Liver (tissue), 9 donors: ENCODE data around the gene LMX1B. TPM values are rescaled to one million over a fixed set of nuclear protein-coding genes. Genes with fewer than 3 reads are reported as not detected.
A peak's percentile ranks its signal among the peaks of the same experiment; 100 is the strongest.

Experiments used
- DNase-seq: peaks from one replicate; pipeline ENCODE4 v3.0.0-alpha.2; 2017; ENCODE audit warnings: low spot score
- H3K27ac ChIP-seq, 2 donors: one replicate each; pipeline ENCODE4 v1.7.0; 2013; ENCODE audit warnings: inconsistent platforms in 2 of 2, low read length in 2 of 2, control low read depth in 1 of 2, low read depth in 1 of 2, mild to moderate bottlenecking in 1 of 2
- H3K27me3 ChIP-seq, 4 donors: one replicate each; pipeline versions ENCODE4 v1.6.1 to v1.7.0; 2013; ENCODE audit warnings: low read length in 3 of 4, inconsistent platforms in 1 of 4, mild to moderate bottlenecking in 1 of 4, moderate library complexity in 1 of 4; ENCODE audit not compliant: control insufficient read depth in 4 of 4, insufficient read depth in 4 of 4
- H3K36me3 ChIP-seq, 4 donors: one replicate each; pipeline versions ENCODE4 v1.6.1 to v1.7.0; 2013; ENCODE audit warnings: low read length in 3 of 4, mild to moderate bottlenecking in 3 of 4, low read depth in 1 of 4, moderate library complexity in 1 of 4; ENCODE audit not compliant: control insufficient read depth in 4 of 4, insufficient read depth in 3 of 4
- H3K4me1 ChIP-seq, 4 donors: one replicate each; pipeline versions ENCODE4 v1.6.1 to v1.7.0; 2013; ENCODE audit warnings: low read length in 3 of 4, mild to moderate bottlenecking in 3 of 4, moderate library complexity in 1 of 4; ENCODE audit not compliant: control insufficient read depth in 4 of 4, insufficient read depth in 4 of 4
- H3K4me3 ChIP-seq, 3 donors: one replicate each; pipeline versions ENCODE4 v1.6.1 to v1.7.0; 2013; ENCODE audit warnings: low read length in 3 of 3, control low read depth in 1 of 3, low read depth in 1 of 3, mild to moderate bottlenecking in 1 of 3
- H3K9ac ChIP-seq, 2 donors: one replicate each; pipeline ENCODE4 v1.7.0; 2013; ENCODE audit warnings: low read length in 2 of 2, mild to moderate bottlenecking in 2 of 2, moderate library complexity in 2 of 2, control low read depth in 1 of 2, low read depth in 1 of 2
- H3K9me3 ChIP-seq, 4 donors: one replicate each; pipeline versions ENCODE4 v1.6.1 to v1.7.0; 2013; ENCODE audit warnings: low read length in 3 of 4; ENCODE audit not compliant: control insufficient read depth in 4 of 4
- CTCF ChIP-seq: fragments of 150-350 bp; IDR thresholded peaks from 2 replicates; pipeline ENCODE4 v1.5.1; 2017; ENCODE audit warnings: improper control_type of control experiment, low read depth, low read length; ENCODE audit not compliant: missing input control
- FOXA1 ChIP-seq: IDR thresholded peaks from 2 replicates; pipeline ENCODE4 v1.6.1; 2016; ENCODE audit warnings: antibody characterized with exemption
- FOXA2 ChIP-seq: IDR thresholded peaks from 2 replicates; pipeline ENCODE4 v1.6.1; 2016; ENCODE audit warnings: antibody characterized with exemption
- GABPA ChIP-seq, 2 donors: IDR thresholded peaks in 1 of 2; conservative IDR thresholded peaks in 1 of 2; 2 replicates each; pipeline ENCODE4 v1.6.1; 2016; ENCODE audit warnings: antibody characterized with exemption in 2 of 2, mild to moderate bottlenecking in 1 of 2, moderate library complexity in 1 of 2
- HNF4A ChIP-seq, 2 donors: conservative IDR thresholded peaks; 2 replicates each; pipeline ENCODE4 v1.6.1; 2016; ENCODE audit warnings: antibody characterized with exemption in 2 of 2, mild to moderate bottlenecking in 2 of 2
- HNF4G ChIP-seq: IDR thresholded peaks from 2 replicates; pipeline ENCODE4 v1.6.1; 2016; ENCODE audit warnings: antibody characterized with exemption
- MAX ChIP-seq: IDR thresholded peaks from 2 replicates; pipeline ENCODE4 v1.6.1; 2016; ENCODE audit warnings: antibody characterized with exemption
- NR2F2 ChIP-seq: IDR thresholded peaks from 2 replicates; pipeline ENCODE4 v1.6.1; 2016; ENCODE audit warnings: antibody characterized with exemption
- RAD21 ChIP-seq, 2 donors: IDR thresholded peaks; 2 replicates each; pipeline ENCODE4 v1.6.1; 2016; ENCODE audit warnings: antibody characterized with exemption in 2 of 2, mild to moderate bottlenecking in 2 of 2
- REST ChIP-seq: IDR thresholded peaks from 2 replicates; pipeline ENCODE4 v1.6.1; 2016; ENCODE audit warnings: antibody characterized with exemption, mild to moderate bottlenecking
- RXRA ChIP-seq, 2 donors: IDR thresholded peaks; 2 replicates each; pipeline ENCODE4 v1.6.1; 2017 to 2018; ENCODE audit warnings: antibody characterized with exemption in 2 of 2, mild to moderate bottlenecking in 1 of 2
- SP1 ChIP-seq: IDR thresholded peaks from 2 replicates; pipeline ENCODE4 v1.6.1; 2018; ENCODE audit warnings: antibody characterized with exemption, mild to moderate bottlenecking
- TAF1 ChIP-seq: conservative IDR thresholded peaks from 2 replicates; pipeline ENCODE4 v1.6.1; 2016; ENCODE audit warnings: antibody characterized with exemption, mild to moderate bottlenecking
- YY1 ChIP-seq: IDR thresholded peaks from 2 replicates; pipeline ENCODE4 v1.6.1; 2016; ENCODE audit warnings: antibody characterized with exemption, mild to moderate bottlenecking
- ZBTB33 ChIP-seq: IDR thresholded peaks from 2 replicates; pipeline ENCODE4 v1.6.1; 2016; ENCODE audit warnings: antibody characterized with exemption
- WGBS: extraction: QIAGEN DNeasy Blood & Tissue Kit; methylation state at CpG from one replicate; pipeline ENCODE4 v1.1.7; 2013; 5-methylcytosine and 5-hydroxymethylcytosine counted together
- polyA plus RNA-seq, 2 donors: library from polyadenylated mRNA; stranded (reverse) in 1 of 2; unstranded in 1 of 2; fragments of 200-250 nt in 1 of 2; fragments of >200 nt in 1 of 2; fragmentation: Nextera tagmentation in 1 of 2; extraction: Ambion mirVana in 1 of 2; gene quantifications; one replicate each; pipeline versions ENCODE4 v1.2.1 to v1.2.3, GENCODE V29; 2013 to 2015
- total RNA-seq, 2 donors: library from RNA; depleted of rRNA; stranded (reverse); fragments of >200 nt; gene quantifications; one replicate each; pipeline ENCODE4 v1.2.3, GENCODE V29; 2014
- donor health status: healthy.
- donor health status: healthy.
- donor health status: healthy.
- donor health status: healthy.
- donor health status: healthy.

Gene LMX1B
- total and polyA plus RNA-seq, 4 donors: not detected

GRCh38 chr9:126614088-126614454 lies 343 bp downstream of the LMX1B start:
- Histone ChIP-seq H3K27me3 (peaks cover 5 to 55% (median 18%) of the 10 kb centered on the region in 4 donors), H3K4me1 (peaks cover 8 to 60% (median 35%) of the 10 kb centered on the region in 4 donors), H3K9ac (no peak overlapping the region), H3K27ac (no peak overlapping the region), H3K36me3 (no peaks in the 10 kb centered on the region), H3K4me3 (peak overlapping the region in 1 of 3 donors; percentile 47), H3K9me3 (no peaks in the 10 kb centered on the region)
- DNase-seq: no peak
- WGBS: 4% methylated on average over 60 of the region's 64 CpGs
- TF ChIP-seq CTCF: no peak
- TF ChIP-seq HNF4G: no peak
- TF ChIP-seq ZBTB33: no peak
- TF ChIP-seq RAD21 (IDR thresholded peaks at IDR 0.05): no peak
- TF ChIP-seq RXRA (IDR thresholded peaks at IDR 0.05): no peak
- no peak for TF ChIP-seq NR2F2
- TF ChIP-seq FOXA2: no peak
- no peak for TF ChIP-seq MAX
- TF ChIP-seq SP1: no peak
- no peak for TF ChIP-seq YY1
- no peak for TF ChIP-seq HNF4A (conservative IDR thresholded peaks at IDR 0.05)
- TF ChIP-seq REST: no peak
- no peak for TF ChIP-seq FOXA1
- TF ChIP-seq GABPA (IDR thresholded peaks at IDR 0.05 in 1 of 2, conservative IDR thresholded peaks at IDR 0.05 in 1 of 2): no peak
- no peak for TF ChIP-seq TAF1

GRCh38 chr9:126614455-126615244 lies 922 bp downstream of the LMX1B start:
- WGBS: 7% methylated on average over 65 of the region's 65 CpGs
- TF ChIP-seq YY1: no peak
- no peak for TF ChIP-seq FOXA1
- no peak for TF ChIP-seq HNF4A (conservative IDR thresholded peaks at IDR 0.05)
- no peak for TF ChIP-seq CTCF
- Histone ChIP-seq H3K27me3 (peaks cover 6 to 61% (median 19%) of the 10 kb centered on the region in 4 donors), H3K4me3 (peak overlapping the region in 1 of 3 donors; percentile 47), H3K27ac (no peak overlapping the region), H3K4me1 (peaks cover 8 to 60% (median 35%) of the 10 kb centered on the region in 4 donors), H3K9ac (no peak overlapping the region), H3K36me3 (no peaks in the 10 kb centered on the region), H3K9me3 (no peaks in the 10 kb centered on the region)
- DNase-seq: no peak
